GM12891 (cell line): Measurements from ENCODE around the gene ABCA8.

Experiments used
- PAX5 ChIP-seq: IDR thresholded peaks from 2 replicates; pipeline ENCODE4 v1.6.1; 2011; ENCODE audit warnings: low read length, moderate library complexity, mild to moderate bottlenecking; ENCODE audit not compliant: insufficient read depth, severe bottlenecking
- POLR2A ChIP-seq: IDR thresholded peaks from 2 replicates; pipeline ENCODE4 v1.6.1; 2011; ENCODE audit warnings: low read depth, low read length, control low read depth
- POLR2AphosphoS5 ChIP-seq: IDR thresholded peaks from 2 replicates; pipeline ENCODE4 v1.6.1; 2011; ENCODE audit warnings: low read depth, low read length, control low read depth
- SPI1 ChIP-seq: IDR thresholded peaks from 2 replicates; pipeline ENCODE4 v1.6.1; 2011; ENCODE audit warnings: low read depth, low read length, control low read depth
- TAF1 ChIP-seq: IDR thresholded peaks from 2 replicates; pipeline ENCODE4 v1.6.1; 2011; ENCODE audit warnings: low read depth, low read length, control low read depth

- TF ChIP-seq POLR2A (no peak), SPI1 (no peak), TAF1 (no peak), POLR2AphosphoS5 (no peak), PAX5 (no peak)
Measured at GRCh38 chr17:68853036-68853435, 102.2 kb downstream of the ABCA8 start.
